ENCODE data around the gene PARD3B.

- TF ChIP-seq CTCF (IDR thresholded peaks at IDR 0.05) (no peak), POLR2A (IDR thresholded peaks at IDR 0.05) (no peak)
Observed at GRCh38 chr2:204948024-204948763, 402.9 kb downstream of the PARD3B start.
